ENCODE results near the gene CORO2B. TPM values are rescaled to one million over a fixed set of nuclear protein-coding genes. Genes with fewer than 3 reads are reported as not detected.
A peak's percentile ranks its signal among the peaks of the same experiment; 100 is the strongest.

The CORO2B gene
- total RNA-seq, 1 donor from 2014 or later = 82.5 TPM

- peak overlapping the region; percentile 26 for H3K4me3 Mint-ChIP-seq (ENCODE audit: unreplicated experiment)
- peaks cover 6% of the 10 kb centered on the region for H3K36me3 Mint-ChIP-seq (ENCODE audit: low read depth)
- no peaks in the 10 kb centered on the region for H3K27me3 Mint-ChIP-seq (ENCODE audit: low read depth)
- DNase-seq (ENCODE audit: low spot score) = no peak
- no peak for TF ChIP-seq CTCF (IDR thresholded peaks at IDR 0.05)
- H3K27ac Mint-ChIP-seq (ENCODE audit: unreplicated experiment) = peak overlapping the region; percentile 98
- H3K9me3 Mint-ChIP-seq (ENCODE audit: low read depth) = no peaks in the 10 kb centered on the region
- peaks cover 71% of the 10 kb centered on the region for H3K4me1 Mint-ChIP-seq (ENCODE audit: low read depth)
Observed at GRCh38 chr15:68620721-68621527, 42.1 kb downstream of the CORO2B start.

- peaks cover 6% of the 10 kb centered on the region for H3K36me3 Mint-ChIP-seq (ENCODE audit: low read depth)
- peak overlapping the region; percentile 26 for H3K4me3 Mint-ChIP-seq (ENCODE audit: unreplicated experiment)
- H3K27me3 Mint-ChIP-seq (ENCODE audit: low read depth) = no peaks in the 10 kb centered on the region
- H3K27ac Mint-ChIP-seq (ENCODE audit: unreplicated experiment) = peak overlapping the region; percentile 98
- H3K4me1 Mint-ChIP-seq (ENCODE audit: low read depth) = peaks cover 70% of the 10 kb centered on the region
- H3K9me3 Mint-ChIP-seq (ENCODE audit: low read depth) = no peaks in the 10 kb centered on the region
- no peak for DNase-seq (ENCODE audit: low spot score)
- no peak for TF ChIP-seq CTCF (IDR thresholded peaks at IDR 0.05)
Observed at GRCh38 chr15:68621535-68621934, 42.7 kb downstream of the CORO2B start.

GRCh38 chr15:68623301-68623892 lies 44.6 kb downstream of the CORO2B start:
- Mint-ChIP-seq H3K36me3 (ENCODE audit: low read depth) (peaks cover 7% of the 10 kb centered on the region), H3K27me3 (ENCODE audit: low read depth) (no peaks in the 10 kb centered on the region), H3K9me3 (ENCODE audit: low read depth) (no peaks in the 10 kb centered on the region), H3K4me3 (ENCODE audit: unreplicated experiment) (no peak overlapping the region), H3K27ac (ENCODE audit: unreplicated experiment) (no peak overlapping the region), H3K4me1 (ENCODE audit: low read depth) (peaks cover 68% of the 10 kb centered on the region)
- DNase-seq (ENCODE audit: low spot score) = no peak
- no peak for TF ChIP-seq CTCF (IDR thresholded peaks at IDR 0.05)

GRCh38 chr15:68625853-68626252 lies 47.1 kb downstream of the CORO2B start:
- DNase-seq (ENCODE audit: low spot score) = no peak
- Mint-ChIP-seq H3K36me3 (ENCODE audit: low read depth) (peaks cover 7% of the 10 kb centered on the region), H3K4me1 (ENCODE audit: low read depth) (peaks cover 66% of the 10 kb centered on the region), H3K27me3 (ENCODE audit: low read depth) (no peaks in the 10 kb centered on the region), H3K27ac (ENCODE audit: unreplicated experiment) (no peak overlapping the region), H3K4me3 (ENCODE audit: unreplicated experiment) (no peak overlapping the region), H3K9me3 (ENCODE audit: low read depth) (no peaks in the 10 kb centered on the region)
- TF ChIP-seq CTCF (IDR thresholded peaks at IDR 0.05) = no peak

GRCh38 chr15:68626283-68626682 lies 47.5 kb downstream of the CORO2B start:
- Mint-ChIP-seq H3K4me3 (ENCODE audit: unreplicated experiment) (no peak overlapping the region), H3K27ac (ENCODE audit: unreplicated experiment) (no peak overlapping the region), H3K4me1 (ENCODE audit: low read depth) (peaks cover 66% of the 10 kb centered on the region), H3K9me3 (ENCODE audit: low read depth) (no peaks in the 10 kb centered on the region), H3K36me3 (ENCODE audit: low read depth) (peaks cover 5% of the 10 kb centered on the region), H3K27me3 (ENCODE audit: low read depth) (no peaks in the 10 kb centered on the region)
- TF ChIP-seq CTCF (IDR thresholded peaks at IDR 0.05) = no peak
- no peak for DNase-seq (ENCODE audit: low spot score)
